Glomerular visceral epithelial cell (primary cell): ENCODE measurements around the gene ROCK2.

ENCODE experiments used
- DNase-seq: peaks from one replicate; pipeline ENCODE4 v3.0.0-alpha.2; 2016; ENCODE audit errors: extremely low spot score

Gene ROCK2

GRCh38 chr2:11154016-11154922 lies 190.2 kb downstream of the ROCK2 start:
- no peak for DNase-seq

GRCh38 chr2:11152591-11152990 lies 191.8 kb downstream of the ROCK2 start:
- no peak for DNase-seq

- no peak for DNase-seq
These were observed 197.2 kb downstream of the ROCK2 start for GRCh38 chr2:11147263-11147662.

- DNase-seq = no peak
These were observed 198.4 kb downstream of the ROCK2 start for GRCh38 chr2:11146076-11146475.

GRCh38 chr2:11145350-11145749 lies 199.1 kb downstream of the ROCK2 start:
- DNase-seq = no peak

- DNase-seq = no peak
These were observed 199.7 kb downstream of the ROCK2 start for GRCh38 chr2:11144738-11145079.

GRCh38 chr2:11144077-11144737 lies 200.2 kb downstream of the ROCK2 start:
- no peak for DNase-seq

GRCh38 chr2:11142987-11143386 lies 201.4 kb downstream of the ROCK2 start:
- DNase-seq = no peak

GRCh38 chr2:11142330-11142729 lies 202.1 kb downstream of the ROCK2 start:
- DNase-seq = no peak

GRCh38 chr2:11141319-11141718 lies 203.1 kb downstream of the ROCK2 start:
- DNase-seq = no peak

- no peak for DNase-seq
These were observed 203.9 kb downstream of the ROCK2 start for GRCh38 chr2:11140492-11140891.

GRCh38 chr2:11134349-11134748 lies 210.1 kb downstream of the ROCK2 start:
- DNase-seq = no peak

- DNase-seq = no peak
These were observed 210.5 kb downstream of the ROCK2 start for GRCh38 chr2:11133936-11134320.

- DNase-seq = no peak
These were observed 211.0 kb downstream of the ROCK2 start for GRCh38 chr2:11133238-11133935.

GRCh38 chr2:11132036-11132671 lies 212.3 kb downstream of the ROCK2 start:
- no peak for DNase-seq

- no peak for DNase-seq
These were observed 213.1 kb downstream of the ROCK2 start for GRCh38 chr2:11131166-11131920.
